Effector memory CD8-positive, alpha-beta T cell (primary cell): ENCODE results near the gene RBMS3.
A peak's percentile ranks its signal among the peaks of the same experiment; 100 is the strongest.
"Not testable (repeated sequence)": the region's sequence is repeated elsewhere in the genome, so short reads cannot be mapped to it uniquely, and the experiment has no call there.

Experiments used
- ATAC-seq: fragments of 150-1000 bp; cut with Tn5 transposase; replicated peaks from 2 replicates; pipeline ENCODE4 v1.10.0; 2021; ENCODE audit warnings: mild to moderate bottlenecking, moderate library complexity
- DNase-seq, 3 experiments: peaks; one replicate each; pipeline ENCODE4 v3.0.0; 2021
- H3K27ac Mint-ChIP-seq, 2 donors: one replicate each; pipeline ENCODE4 v1.8.0; 2022; ENCODE audit warnings: mild to moderate bottlenecking in 2 of 2, mixed read lengths in 2 of 2, moderate library complexity in 2 of 2
- H3K27me3 Mint-ChIP-seq, 2 donors: one replicate each; pipeline ENCODE4 v1.8.0; 2022; ENCODE audit warnings: mixed read lengths in 2 of 2
- H3K36me3 Mint-ChIP-seq: one replicate; pipeline ENCODE4 v1.8.0; 2022; ENCODE audit warnings: mild to moderate bottlenecking, moderate library complexity, mixed read lengths; ENCODE audit not compliant: insufficient read depth
- H3K4me1 Mint-ChIP-seq, 2 donors: one replicate each; pipeline ENCODE4 v1.8.0; 2022; ENCODE audit warnings: low read depth in 2 of 2, mixed read lengths in 2 of 2
- H3K4me3 Mint-ChIP-seq, 2 donors: one replicate each; pipeline ENCODE4 v1.8.0; 2022; ENCODE audit warnings: mild to moderate bottlenecking in 2 of 2, mixed read lengths in 2 of 2, moderate library complexity in 2 of 2
- H3K9me3 Mint-ChIP-seq, 2 donors: one replicate each; pipeline ENCODE4 v1.8.0; 2022; ENCODE audit warnings: mixed read lengths in 2 of 2

RBMS3 gene

DNA sequence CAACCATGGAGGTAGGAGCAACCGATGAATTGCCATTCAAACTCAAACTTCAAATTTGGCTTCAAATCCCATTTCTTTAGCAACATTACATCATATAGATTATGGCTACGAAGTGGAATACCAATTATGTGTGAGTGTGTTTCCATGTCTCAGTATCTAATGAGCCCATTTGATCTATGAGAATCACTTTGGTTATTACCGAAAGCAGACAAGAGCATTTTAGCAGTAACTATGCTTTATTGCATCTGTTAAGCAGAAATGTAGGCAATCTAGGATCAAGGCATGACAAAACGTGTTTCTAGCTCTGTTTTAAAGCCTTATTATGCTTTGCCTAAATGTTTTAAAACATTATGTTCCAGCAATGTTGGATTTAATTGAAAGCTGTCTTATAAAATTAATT, 743.6 kb downstream of the RBMS3 start:
- Mint-ChIP-seq H3K4me3 (no peak overlapping the region), H3K4me1 (no peaks in the 10 kb centered on the region), H3K27ac (no peak overlapping the region), H3K27me3 (peaks cover 21 to 25% of the 10 kb centered on the region in 2 donors), H3K9me3 (no peaks in the 10 kb centered on the region), H3K36me3 (no peaks in the 10 kb centered on the region)
- ATAC-seq (no peak), DNase-seq (no peak)

DNA sequence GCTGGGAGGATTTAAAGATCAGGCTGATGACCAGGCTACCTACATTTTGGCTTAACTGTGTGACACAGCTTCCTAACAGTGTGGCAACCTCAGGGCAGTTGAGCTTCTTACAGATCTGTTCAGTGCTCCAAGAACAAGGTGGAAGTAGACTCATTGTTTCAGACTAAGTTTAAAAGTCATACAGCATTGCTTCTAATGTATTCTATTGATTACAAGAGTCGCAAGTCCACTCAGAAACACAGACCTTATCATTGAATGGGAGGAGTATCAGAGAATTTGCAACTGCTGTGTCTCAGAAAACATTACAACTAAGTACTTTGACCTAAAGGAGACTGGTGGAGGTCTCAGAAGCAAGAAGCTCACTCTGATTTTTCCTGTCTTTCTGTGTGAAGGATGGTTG, 746.0 kb downstream of the RBMS3 start:
- no peak overlapping the region for H3K27ac Mint-ChIP-seq
- no peaks in the 10 kb centered on the region for H3K4me1 Mint-ChIP-seq
- H3K9me3 Mint-ChIP-seq: no peaks in the 10 kb centered on the region
- DNase-seq (no peak), ATAC-seq (no peak)
- no peaks in the 10 kb centered on the region for H3K36me3 Mint-ChIP-seq
- peaks cover 9 to 26% of the 10 kb centered on the region in 2 donors for H3K27me3 Mint-ChIP-seq
- no peak overlapping the region for H3K4me3 Mint-ChIP-seq

DNA sequence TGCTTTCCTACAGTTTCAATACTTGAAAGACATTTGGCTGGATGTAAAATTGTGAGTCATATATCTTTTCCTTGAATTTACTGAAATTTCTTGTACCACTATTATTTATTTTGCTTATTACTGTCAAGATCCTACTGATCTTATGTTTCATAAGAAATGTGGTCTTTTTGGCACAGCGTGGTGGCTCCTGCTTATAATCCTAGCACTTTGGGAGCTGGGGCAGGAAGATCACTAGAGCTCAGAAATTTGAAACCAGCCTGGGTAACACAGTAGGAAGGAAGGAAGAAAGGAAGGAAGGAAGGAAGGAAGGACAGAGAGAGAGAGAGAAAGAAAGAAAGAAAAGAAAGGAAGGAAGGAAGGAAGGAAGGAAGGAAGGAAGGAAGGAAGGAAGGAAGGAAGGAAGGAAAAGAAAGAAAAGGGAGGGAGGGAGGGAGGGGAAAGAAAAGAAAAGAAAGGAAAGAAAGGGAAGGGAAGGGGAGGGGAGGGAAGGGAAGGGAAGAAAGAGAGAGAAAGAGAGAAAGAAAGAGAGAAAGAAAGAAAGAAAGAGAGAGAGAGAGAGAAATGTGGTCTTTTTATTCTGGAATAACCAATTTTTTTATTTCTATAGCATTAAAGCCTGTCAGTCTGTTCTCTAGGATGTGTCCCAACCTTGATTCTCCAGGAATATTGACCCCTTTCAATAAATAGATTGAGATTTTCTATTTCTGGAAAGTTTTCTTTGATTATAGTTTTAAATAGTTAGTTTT, 753.5 kb downstream of the RBMS3 start:
- H3K27me3 Mint-ChIP-seq: peaks cover 11 to 19% of the 10 kb centered on the region in 2 donors
- H3K36me3 Mint-ChIP-seq: no peaks in the 10 kb centered on the region
- DNase-seq (no peak), ATAC-seq (no peak)
- H3K4me3 Mint-ChIP-seq: no peak overlapping the region
- H3K27ac Mint-ChIP-seq: no peak overlapping the region
- no peaks in the 10 kb centered on the region for H3K9me3 Mint-ChIP-seq
- no peaks in the 10 kb centered on the region for H3K4me1 Mint-ChIP-seq

DNA sequence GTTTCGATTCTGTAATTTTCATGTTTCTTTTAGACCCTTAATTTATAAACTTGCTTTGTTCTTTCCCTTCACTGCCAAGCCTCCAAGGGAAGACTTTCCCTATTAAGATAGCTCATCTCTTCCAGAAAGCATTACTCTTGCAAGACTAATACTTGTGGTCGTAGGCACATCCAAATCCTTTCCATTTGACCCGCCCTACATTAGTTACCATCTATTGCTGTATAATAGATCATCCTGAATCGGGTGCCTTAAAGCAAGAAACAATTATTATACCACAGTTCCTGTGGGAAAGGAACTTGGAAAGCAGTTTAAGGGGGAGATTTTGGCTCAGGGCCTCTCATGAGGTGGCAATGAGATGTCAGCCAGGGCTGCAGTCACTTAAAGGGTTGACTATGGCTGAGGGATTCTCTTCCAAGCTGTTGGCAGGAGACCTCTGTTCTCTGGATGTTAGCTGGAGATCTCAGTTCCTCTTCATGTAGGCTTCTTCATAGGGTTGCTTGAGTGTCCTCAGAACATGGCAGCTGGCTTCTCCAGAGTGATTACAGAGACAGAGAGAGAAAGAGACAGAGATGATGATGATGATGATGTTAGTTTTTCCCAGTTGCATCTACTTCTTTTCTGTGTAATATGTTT, 755.2 kb downstream of the RBMS3 start:
- no peaks in the 10 kb centered on the region for H3K9me3 Mint-ChIP-seq
- H3K27ac Mint-ChIP-seq: no peak overlapping the region
- no peak overlapping the region for H3K4me3 Mint-ChIP-seq
- DNase-seq: no peak
- no peaks in the 10 kb centered on the region for H3K36me3 Mint-ChIP-seq
- H3K4me1 Mint-ChIP-seq: no peaks in the 10 kb centered on the region
- H3K27me3 Mint-ChIP-seq: peaks cover 27 to 28% of the 10 kb centered on the region in 2 donors
- ATAC-seq: no peak

DNA sequence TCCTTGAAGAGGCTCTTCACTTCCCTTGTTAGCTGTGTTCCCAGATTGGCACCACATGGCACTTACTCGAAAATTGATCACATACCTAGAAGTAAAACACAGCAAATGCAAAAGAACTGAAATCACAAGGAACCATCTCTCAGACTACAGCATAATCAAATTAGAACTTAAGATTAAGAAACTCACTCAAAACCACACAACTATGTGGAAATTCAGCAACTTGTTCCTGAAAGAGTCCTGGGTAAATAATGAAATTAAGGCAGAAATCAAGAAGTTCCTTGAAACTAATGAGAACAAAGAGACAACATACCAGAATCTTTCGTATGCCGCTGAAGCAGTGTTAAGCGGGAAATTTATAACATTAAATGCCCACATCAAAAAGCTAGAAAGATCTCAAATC, 759.3 kb downstream of the RBMS3 start:
- DNase-seq (no peak), ATAC-seq (no peak)
- Mint-ChIP-seq H3K4me3 (no peak overlapping the region), H3K4me1 (no peaks in the 10 kb centered on the region), H3K9me3 (no peaks in the 10 kb centered on the region), H3K27ac (no peak overlapping the region), H3K36me3 (no peaks in the 10 kb centered on the region), H3K27me3 (peaks cover 16 to 32% of the 10 kb centered on the region in 2 donors)

DNA sequence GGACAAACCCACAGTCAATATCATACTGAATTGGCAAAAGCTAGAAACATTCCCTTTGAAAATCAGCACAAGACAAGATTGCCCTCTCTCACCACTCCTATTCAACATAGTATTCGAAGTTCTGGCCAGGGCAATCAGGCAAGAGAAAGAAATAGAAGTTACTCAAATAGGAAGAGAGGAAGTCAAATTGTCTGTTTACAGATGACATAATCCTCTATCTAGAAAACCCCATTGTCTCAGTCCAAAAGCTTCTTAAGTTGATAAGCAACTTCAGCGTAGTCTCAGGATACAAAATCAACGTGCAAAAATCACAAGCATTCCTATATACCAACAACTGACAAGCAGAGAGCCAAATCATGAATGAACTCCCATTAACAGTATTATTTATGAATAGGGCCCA, 760.6 kb downstream of the RBMS3 start:
- H3K9me3 Mint-ChIP-seq, H3K27ac Mint-ChIP-seq, H3K4me1 Mint-ChIP-seq, H3K4me3 Mint-ChIP-seq, DNase-seq, ATAC-seq, H3K36me3 Mint-ChIP-seq: not testable (repeated sequence)
- peaks cover 15 to 32% of the 10 kb centered on the region in 2 donors for H3K27me3 Mint-ChIP-seq

DNA sequence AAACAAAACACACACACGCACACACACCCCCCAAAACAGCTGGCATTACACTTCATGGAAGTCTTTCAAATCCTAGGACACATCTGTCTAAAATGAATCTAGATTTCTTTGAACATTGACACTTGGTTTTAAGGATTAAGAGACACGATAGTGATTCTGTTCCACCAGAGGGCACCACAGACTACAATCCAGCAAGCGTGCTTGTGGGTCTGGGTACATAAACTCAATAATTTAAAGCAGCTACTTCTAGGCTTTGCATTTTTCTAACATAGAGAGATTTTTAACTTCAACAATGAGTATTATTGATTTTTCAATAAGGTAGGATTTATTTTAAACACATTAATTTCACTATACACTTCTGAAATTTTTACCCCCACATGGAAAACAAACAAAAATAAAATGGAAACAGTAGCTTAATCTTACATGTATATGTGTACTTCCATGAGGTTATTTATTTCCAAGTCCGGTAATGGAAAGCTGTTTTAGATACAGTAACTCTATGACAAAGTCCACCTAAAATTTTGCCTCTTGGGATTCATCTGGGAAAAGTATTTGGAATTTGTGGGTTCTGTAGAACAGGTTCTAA, 761.5 kb downstream of the RBMS3 start:
- Mint-ChIP-seq H3K27ac (no peak overlapping the region), H3K4me1 (no peaks in the 10 kb centered on the region), H3K36me3 (no peaks in the 10 kb centered on the region), H3K27me3 (peaks cover 22 to 32% of the 10 kb centered on the region in 2 donors), H3K4me3 (no peak overlapping the region), H3K9me3 (no peaks in the 10 kb centered on the region)
- DNase-seq: peak; percentile 23 to 42 (median 36)
- peak; percentile 43 for ATAC-seq

DNA sequence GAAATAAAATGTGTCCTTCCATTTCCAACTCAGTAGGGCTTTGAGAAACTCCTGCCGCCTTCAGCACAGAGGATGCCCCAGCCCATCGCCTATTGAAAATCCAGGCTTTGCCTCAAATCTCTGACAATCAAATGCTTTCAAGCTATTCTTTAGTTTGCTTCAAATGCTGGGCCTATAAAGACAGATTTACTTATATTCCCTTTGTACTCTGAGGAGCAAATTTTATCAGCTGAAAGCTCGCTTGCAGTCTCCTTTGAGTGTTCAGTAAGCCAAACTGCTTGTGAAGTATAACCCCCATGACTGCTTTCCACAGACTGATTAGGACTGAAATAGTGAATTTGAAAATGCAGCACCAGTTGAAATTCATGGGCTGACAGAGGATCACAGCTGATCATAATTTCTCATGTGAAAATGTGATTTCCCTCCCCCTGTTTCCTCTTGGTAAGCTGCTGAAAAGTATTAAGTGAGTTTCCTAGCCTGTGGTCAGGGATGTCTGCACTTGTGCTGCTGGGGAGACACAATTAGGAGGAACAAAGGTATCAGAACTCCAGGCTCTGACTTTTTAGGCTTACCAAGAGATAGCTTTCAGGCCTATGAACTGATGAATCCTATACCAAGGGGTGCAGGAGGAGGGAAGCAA, 762.2 kb downstream of the RBMS3 start:
- Mint-ChIP-seq H3K4me3 (no peak overlapping the region), H3K27ac (no peak overlapping the region)
- ATAC-seq: no peak

DNA sequence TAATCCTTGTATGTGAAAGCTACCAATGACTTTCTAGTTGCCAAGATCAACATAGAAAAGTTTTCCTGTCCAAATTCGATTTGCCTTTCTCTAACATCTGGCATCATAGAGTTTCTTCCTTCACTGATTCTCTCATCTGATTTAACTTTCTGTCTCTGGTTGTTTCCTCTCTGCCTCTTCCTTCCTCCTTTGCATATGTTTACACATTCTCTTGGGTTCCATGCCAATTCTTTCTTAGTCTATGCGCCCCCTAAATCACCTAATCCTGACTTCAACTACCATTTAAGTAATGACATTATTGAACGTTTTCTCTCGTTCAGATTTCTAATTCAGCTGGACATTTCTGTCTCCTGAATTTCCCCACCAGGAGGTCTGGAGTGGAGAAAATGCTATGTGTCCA, 763.6 kb downstream of the RBMS3 start:
- no peak for ATAC-seq
- no peaks in the 10 kb centered on the region for H3K9me3 Mint-ChIP-seq
- H3K4me1 Mint-ChIP-seq: no peaks in the 10 kb centered on the region
- H3K36me3 Mint-ChIP-seq: no peaks in the 10 kb centered on the region
- no peak for DNase-seq
- no peak overlapping the region for H3K27ac Mint-ChIP-seq
- no peak overlapping the region for H3K4me3 Mint-ChIP-seq
- peaks cover 20 to 21% of the 10 kb centered on the region in 2 donors for H3K27me3 Mint-ChIP-seq

More for the DNA sequence above, 762.2 kb downstream of the RBMS3 start:
- H3K36me3 Mint-ChIP-seq: no peaks in the 10 kb centered on the region
- H3K9me3 Mint-ChIP-seq: no peaks in the 10 kb centered on the region
- no peak for DNase-seq
- peaks cover 22 to 32% of the 10 kb centered on the region in 2 donors for H3K27me3 Mint-ChIP-seq
- no peaks in the 10 kb centered on the region for H3K4me1 Mint-ChIP-seq

DNA sequence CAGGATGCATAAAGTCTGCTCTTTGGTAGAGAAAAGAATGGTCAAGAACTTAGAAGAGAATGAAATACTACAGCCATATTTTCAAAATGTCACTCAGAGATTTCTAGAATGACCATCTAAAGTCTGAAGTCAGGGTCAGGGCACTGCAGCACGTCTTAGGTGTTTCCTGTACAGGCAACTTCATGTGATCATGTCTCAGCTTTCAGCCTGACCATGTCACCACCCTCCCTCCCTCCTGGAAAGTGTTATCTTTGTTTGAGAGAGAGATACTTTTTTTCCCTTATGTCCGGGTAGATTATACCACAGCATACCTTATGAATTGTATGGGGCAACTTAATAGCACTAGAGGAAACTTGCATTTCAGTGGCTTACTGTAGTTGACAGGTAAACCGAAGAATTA, 767.6 kb downstream of the RBMS3 start:
- H3K4me1 Mint-ChIP-seq: no peaks in the 10 kb centered on the region

DNA sequence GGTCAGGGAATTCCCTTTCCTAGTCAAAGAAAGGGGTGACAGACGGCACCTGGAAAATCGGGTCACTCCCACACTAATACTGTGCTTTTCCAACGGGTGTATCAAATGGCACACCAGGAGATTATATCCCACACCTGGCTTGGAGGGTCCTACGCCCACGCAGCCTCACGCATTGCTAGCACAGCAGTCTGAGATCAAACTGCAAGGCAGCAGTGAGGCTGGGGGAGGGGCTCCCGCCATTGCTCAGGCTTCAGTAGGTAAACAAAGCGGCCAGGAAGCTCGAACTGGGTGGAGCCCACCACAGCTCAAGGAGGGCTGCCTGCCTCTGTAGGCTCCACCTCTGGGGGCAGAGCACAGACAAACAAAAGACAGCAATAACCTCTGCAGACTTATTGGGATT, 769.2 kb downstream of the RBMS3 start:
- not testable (repeated sequence) for ATAC-seq, H3K4me3 Mint-ChIP-seq, H3K36me3 Mint-ChIP-seq, H3K4me1 Mint-ChIP-seq, DNase-seq, H3K27ac Mint-ChIP-seq, H3K9me3 Mint-ChIP-seq
- peaks cover 28 to 33% of the 10 kb centered on the region in 2 donors for H3K27me3 Mint-ChIP-seq

More for the DNA sequence above, 767.6 kb downstream of the RBMS3 start:
- ATAC-seq (no peak), DNase-seq (no peak)
- peaks cover 28 to 33% of the 10 kb centered on the region in 2 donors for H3K27me3 Mint-ChIP-seq
- H3K4me3 Mint-ChIP-seq: no peak overlapping the region
- no peaks in the 10 kb centered on the region for H3K36me3 Mint-ChIP-seq
- no peak overlapping the region for H3K27ac Mint-ChIP-seq
- peaks cover 0 to 3% of the 10 kb centered on the region in 2 donors for H3K9me3 Mint-ChIP-seq

DNA sequence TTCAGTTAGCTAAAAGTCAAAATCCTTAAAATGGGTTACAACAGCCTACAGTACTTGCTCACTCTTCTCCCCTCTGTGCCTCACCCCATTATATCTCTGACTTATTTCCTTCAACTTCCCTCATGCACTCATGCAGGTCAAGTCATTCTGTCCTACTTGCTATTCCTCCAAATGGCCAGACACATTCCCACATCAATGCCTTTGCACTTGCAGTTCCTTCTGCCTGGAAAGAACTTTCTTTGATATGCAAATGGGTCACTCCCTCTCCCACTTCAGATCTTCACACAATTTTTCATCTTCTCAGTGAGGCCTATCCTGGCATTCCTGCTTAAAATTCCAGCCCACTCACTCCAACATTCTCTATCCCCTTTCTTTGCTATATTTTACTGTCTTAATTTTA, 778.4 kb downstream of the RBMS3 start:
- H3K36me3 Mint-ChIP-seq: no peaks in the 10 kb centered on the region
- no peak overlapping the region for H3K27ac Mint-ChIP-seq
- peaks cover 4 to 5% of the 10 kb centered on the region in 2 donors for H3K27me3 Mint-ChIP-seq
- no peaks in the 10 kb centered on the region for H3K4me1 Mint-ChIP-seq
- no peaks in the 10 kb centered on the region for H3K9me3 Mint-ChIP-seq
- H3K4me3 Mint-ChIP-seq: no peak overlapping the region
- DNase-seq: no peak
- ATAC-seq: no peak
